Measurements from ENCODE around the gene SERPINA12.
"Not testable (repeated sequence)": the region's sequence is repeated elsewhere in the genome, so short reads cannot be mapped to it uniquely, and the experiment has no call there.

The SERPINA12 gene

GRCh38 chr14:94489336-94489735 lies 19.9 kb downstream of the SERPINA12 start:
- no peak overlapping the region for H3K27ac Mint-ChIP-seq
- H3K36me3 Mint-ChIP-seq (ENCODE audit: low read depth): no peaks in the 10 kb centered on the region
- no peaks in the 10 kb centered on the region for H3K9me3 Mint-ChIP-seq
- H3K4me3 Mint-ChIP-seq: no peak overlapping the region
- peaks cover 30% of the 10 kb centered on the region for H3K27me3 Mint-ChIP-seq
- DNase-seq: no peak
- peaks cover 5% of the 10 kb centered on the region for H3K4me1 Mint-ChIP-seq (ENCODE audit: low read depth)

DNA sequence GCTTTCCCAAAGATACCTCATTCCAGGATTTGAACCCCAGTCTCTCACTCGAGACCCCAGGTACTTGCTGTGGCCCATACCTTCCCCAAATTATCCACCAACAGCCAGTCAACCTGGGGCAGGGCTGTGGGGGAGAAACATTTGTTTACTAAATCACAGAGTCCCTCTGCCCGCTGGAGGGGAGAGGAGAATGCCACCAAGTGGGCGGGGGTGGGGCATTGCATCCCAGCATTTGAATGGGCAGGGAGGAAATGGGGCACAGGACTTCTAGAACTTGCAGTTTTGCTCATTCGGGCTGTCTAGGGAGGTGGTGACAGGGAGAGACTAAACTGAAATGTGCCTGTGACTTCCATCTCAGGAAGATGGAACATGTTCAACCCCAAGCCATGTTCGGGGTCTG lies 22.4 kb downstream of the SERPINA12 start:
- Mint-ChIP-seq H3K4me3 (no peak overlapping the region), H3K27me3 (peaks cover 30% of the 10 kb centered on the region), H3K27ac (no peak overlapping the region), H3K4me1 (ENCODE audit: low read depth) (peaks cover 5% of the 10 kb centered on the region), H3K9me3 (no peaks in the 10 kb centered on the region), H3K36me3 (ENCODE audit: low read depth) (no peaks in the 10 kb centered on the region)
- no peak for DNase-seq

DNA sequence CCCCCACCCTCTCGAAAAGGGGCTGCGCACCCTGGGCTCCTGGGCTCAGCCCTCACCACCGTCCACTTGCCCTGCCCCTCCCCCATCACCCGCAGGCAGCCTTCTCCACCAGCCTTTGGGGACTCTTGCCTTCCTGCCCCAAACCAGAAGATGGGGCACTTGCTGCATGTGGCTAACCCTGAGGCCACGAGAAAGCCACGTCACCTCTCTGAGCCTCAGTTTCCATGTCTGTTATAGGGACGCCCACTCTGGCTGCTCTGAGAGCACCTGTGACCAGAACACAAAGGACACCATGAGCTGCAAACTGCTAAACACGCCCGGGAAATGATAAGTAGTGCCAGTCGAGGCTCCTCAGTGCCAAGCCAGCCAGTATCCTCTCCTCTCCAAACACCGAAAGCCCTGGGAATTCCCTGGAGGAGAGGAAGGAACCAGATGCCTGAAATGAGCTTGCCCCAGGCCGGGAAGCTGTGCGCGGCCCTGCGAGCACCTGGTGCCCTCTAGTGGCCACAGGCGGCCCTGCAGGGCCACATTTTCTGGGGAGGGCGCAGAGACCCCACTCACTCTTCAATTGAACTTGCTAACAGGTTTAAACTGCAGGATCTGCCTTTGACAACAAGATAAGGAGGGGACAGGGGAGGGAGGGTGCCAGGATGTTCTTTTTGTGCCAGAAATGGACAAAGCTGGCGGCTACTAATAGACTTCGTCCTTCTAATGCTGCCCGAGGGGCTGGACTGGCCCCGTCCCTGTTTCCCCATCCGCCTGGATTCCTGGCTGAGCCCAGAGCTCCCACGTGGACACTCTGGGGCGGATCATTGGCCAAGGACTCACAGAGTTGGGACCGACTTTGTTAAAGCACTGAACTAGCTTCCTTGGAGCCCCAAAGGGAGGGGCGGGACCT lies 23.1 kb downstream of the SERPINA12 start:
- peak; percentile 71 for DNase-seq
- H3K4me1 Mint-ChIP-seq (ENCODE audit: low read depth): peaks cover 5% of the 10 kb centered on the region
- no peak overlapping the region for H3K4me3 Mint-ChIP-seq
- no peaks in the 10 kb centered on the region for H3K9me3 Mint-ChIP-seq
- no peak overlapping the region for H3K27ac Mint-ChIP-seq
- peaks cover 30% of the 10 kb centered on the region for H3K27me3 Mint-ChIP-seq
- no peaks in the 10 kb centered on the region for H3K36me3 Mint-ChIP-seq (ENCODE audit: low read depth)

DNA sequence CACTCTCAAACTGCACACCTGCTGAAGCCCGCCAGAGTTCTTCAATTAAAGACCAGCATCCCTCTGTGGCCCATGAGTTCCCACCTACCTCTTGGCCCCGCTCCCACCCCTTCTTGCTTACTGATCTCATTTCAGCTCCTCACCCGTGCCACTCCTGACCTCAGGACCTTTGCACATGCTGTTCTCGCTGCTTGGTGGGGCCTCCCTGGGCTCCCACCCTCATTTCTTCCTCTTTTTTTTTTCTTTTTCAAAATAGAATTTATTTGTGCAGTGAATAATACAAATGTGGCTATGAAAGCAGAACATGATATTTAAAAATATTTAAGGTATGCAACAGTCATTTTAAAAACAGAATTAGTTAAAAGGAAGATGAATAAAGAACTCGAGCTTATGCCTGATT lies 24.8 kb downstream of the SERPINA12 start:
- H3K36me3 Mint-ChIP-seq (ENCODE audit: low read depth): no peaks in the 10 kb centered on the region
- no peaks in the 10 kb centered on the region for H3K9me3 Mint-ChIP-seq
- no peak overlapping the region for H3K4me3 Mint-ChIP-seq
- no peak overlapping the region for H3K27ac Mint-ChIP-seq
- peaks cover 30% of the 10 kb centered on the region for H3K27me3 Mint-ChIP-seq
- peaks cover 5% of the 10 kb centered on the region for H3K4me1 Mint-ChIP-seq (ENCODE audit: low read depth)
- no peak for DNase-seq

- no peak overlapping the region for H3K4me3 Mint-ChIP-seq
- H3K36me3 Mint-ChIP-seq (ENCODE audit: low read depth): no peaks in the 10 kb centered on the region
- H3K27ac Mint-ChIP-seq: no peak overlapping the region
- peaks cover 5% of the 10 kb centered on the region for H3K4me1 Mint-ChIP-seq (ENCODE audit: low read depth)
- no peak for DNase-seq
- peaks cover 4% of the 10 kb centered on the region for H3K9me3 Mint-ChIP-seq
- peaks cover 30% of the 10 kb centered on the region for H3K27me3 Mint-ChIP-seq
Observed at GRCh38 chr14:94483729-94484275, 25.5 kb downstream of the SERPINA12 start.

DNA sequence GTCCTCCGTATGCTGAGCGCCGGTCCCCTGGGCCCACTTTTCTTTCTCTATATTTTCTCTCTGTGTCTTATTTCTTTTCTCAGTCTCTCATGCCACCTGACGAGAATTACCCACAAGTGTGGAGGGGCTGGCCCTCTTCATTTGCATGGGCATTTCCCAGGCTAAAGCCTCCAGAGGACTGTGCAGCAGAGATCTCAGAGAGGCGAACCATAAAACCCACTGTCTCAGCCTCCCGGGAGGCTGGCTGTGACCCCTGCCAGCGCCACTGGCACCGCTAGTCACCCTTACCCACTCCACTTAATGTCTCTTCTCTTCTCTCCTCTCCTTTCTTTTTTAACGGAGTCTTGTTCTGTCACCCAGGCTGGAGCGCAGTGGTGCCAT lies 26.2 kb downstream of the SERPINA12 start:
- no peak overlapping the region for H3K4me3 Mint-ChIP-seq
- H3K36me3 Mint-ChIP-seq (ENCODE audit: low read depth): no peaks in the 10 kb centered on the region
- peaks cover 5% of the 10 kb centered on the region for H3K4me1 Mint-ChIP-seq (ENCODE audit: low read depth)
- DNase-seq: no peak
- H3K27ac Mint-ChIP-seq: no peak overlapping the region
- H3K9me3 Mint-ChIP-seq: peaks cover 7% of the 10 kb centered on the region
- peaks cover 27% of the 10 kb centered on the region for H3K27me3 Mint-ChIP-seq

- not testable (repeated sequence) for DNase-seq; H3K36me3 Mint-ChIP-seq (ENCODE audit: low read depth); H3K4me1 Mint-ChIP-seq (ENCODE audit: low read depth); H3K27ac Mint-ChIP-seq; H3K4me3 Mint-ChIP-seq
- peaks cover 10% of the 10 kb centered on the region for H3K9me3 Mint-ChIP-seq
- peaks cover 22% of the 10 kb centered on the region for H3K27me3 Mint-ChIP-seq
Observed at GRCh38 chr14:94482132-94483070, 26.9 kb downstream of the SERPINA12 start.

GRCh38 chr14:94481468-94482131 lies 27.7 kb downstream of the SERPINA12 start:
- H3K36me3 Mint-ChIP-seq (ENCODE audit: low read depth): no peaks in the 10 kb centered on the region
- peaks cover 5% of the 10 kb centered on the region for H3K4me1 Mint-ChIP-seq (ENCODE audit: low read depth)
- H3K4me3 Mint-ChIP-seq: no peak overlapping the region
- no peak for DNase-seq
- peaks cover 10% of the 10 kb centered on the region for H3K9me3 Mint-ChIP-seq
- no peak overlapping the region for H3K27ac Mint-ChIP-seq
- H3K27me3 Mint-ChIP-seq: peaks cover 14% of the 10 kb centered on the region

DNA sequence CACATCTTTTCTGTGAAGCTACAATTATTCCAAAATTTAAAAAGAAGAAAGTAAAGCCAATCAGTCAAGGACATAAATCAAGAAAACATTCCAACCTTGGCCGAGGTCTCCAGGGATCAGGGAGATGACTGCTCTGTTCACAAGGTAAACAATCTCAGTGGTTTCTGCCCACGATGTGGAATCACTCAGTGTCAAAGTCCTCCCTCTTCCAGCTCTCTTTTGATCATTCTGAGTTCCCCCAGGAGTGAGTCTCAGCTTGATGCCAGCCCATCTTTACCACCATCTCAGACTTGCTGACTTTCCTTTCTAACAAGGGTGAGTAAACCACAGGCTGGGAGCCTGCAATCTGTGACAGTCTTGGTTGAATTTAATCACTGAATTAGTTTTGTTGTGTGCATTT lies 28.5 kb downstream of the SERPINA12 start:
- H3K27ac Mint-ChIP-seq: no peak overlapping the region
- DNase-seq: no peak
- no peaks in the 10 kb centered on the region for H3K36me3 Mint-ChIP-seq (ENCODE audit: low read depth)
- H3K4me1 Mint-ChIP-seq (ENCODE audit: low read depth): no peaks in the 10 kb centered on the region
- no peak overlapping the region for H3K4me3 Mint-ChIP-seq
- peaks cover 6% of the 10 kb centered on the region for H3K27me3 Mint-ChIP-seq
- H3K9me3 Mint-ChIP-seq: peaks cover 10% of the 10 kb centered on the region

DNA sequence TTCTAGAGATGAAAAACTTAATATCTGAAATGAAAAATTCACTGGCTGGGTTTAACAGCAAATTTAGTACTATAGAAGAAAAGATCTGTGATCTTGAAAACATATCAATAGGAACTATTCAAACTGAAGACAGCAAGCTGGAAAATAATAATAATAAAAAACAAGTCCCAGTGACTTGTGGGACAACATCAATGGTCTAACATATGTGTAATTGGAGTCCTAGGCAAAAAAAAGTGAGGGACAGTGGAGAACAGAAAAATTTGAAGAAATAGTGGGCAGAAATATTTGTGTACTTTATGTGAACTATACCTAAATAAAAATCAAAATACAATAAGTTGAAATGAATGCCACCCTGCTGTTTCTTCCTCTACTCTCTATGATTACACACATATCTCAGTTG lies 30.8 kb downstream of the SERPINA12 start:
- H3K27me3 Mint-ChIP-seq: no peaks in the 10 kb centered on the region
- no peak overlapping the region for H3K4me3 Mint-ChIP-seq
- no peak for DNase-seq
- no peaks in the 10 kb centered on the region for H3K4me1 Mint-ChIP-seq (ENCODE audit: low read depth)
- H3K36me3 Mint-ChIP-seq (ENCODE audit: low read depth): no peaks in the 10 kb centered on the region
- peaks cover 10% of the 10 kb centered on the region for H3K9me3 Mint-ChIP-seq
- no peak overlapping the region for H3K27ac Mint-ChIP-seq

DNA sequence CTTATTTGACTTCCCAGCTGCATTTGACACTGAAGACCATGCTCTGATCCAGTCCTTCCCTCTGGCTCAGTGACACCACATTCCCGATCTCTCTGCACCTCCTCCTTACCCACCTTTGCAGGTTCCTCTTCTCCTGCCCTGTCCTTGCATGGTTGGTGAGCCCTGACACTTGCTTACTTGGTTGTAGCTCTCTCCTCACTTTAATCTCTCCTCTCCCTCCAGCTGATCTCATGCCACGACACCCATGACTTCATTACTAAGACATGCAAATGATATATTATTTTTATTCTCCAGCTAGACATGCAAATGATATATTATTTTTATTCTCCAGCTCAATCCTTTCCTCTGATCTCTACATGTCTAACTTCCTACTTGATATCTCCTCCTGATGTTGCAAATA lies 33.2 kb downstream of the SERPINA12 start, which contains the start of gene SERPINA9:
SERPINA9 (minus strand) TSS at position 175 of the 400 bp plus-strand sequence. CDS start 6,357 bp downstream, outside the sequence.
- Mint-ChIP-seq H3K4me1 (ENCODE audit: low read depth) (no peaks in the 10 kb centered on the region), H3K27me3 (peaks cover 6% of the 10 kb centered on the region), H3K9me3 (peaks cover 10% of the 10 kb centered on the region), H3K36me3 (ENCODE audit: low read depth) (no peaks in the 10 kb centered on the region), H3K27ac (no peak within 1 kb of the TSS), H3K4me3 (no peak within 1 kb of the TSS)
- DNase-seq: no peak

DNA sequence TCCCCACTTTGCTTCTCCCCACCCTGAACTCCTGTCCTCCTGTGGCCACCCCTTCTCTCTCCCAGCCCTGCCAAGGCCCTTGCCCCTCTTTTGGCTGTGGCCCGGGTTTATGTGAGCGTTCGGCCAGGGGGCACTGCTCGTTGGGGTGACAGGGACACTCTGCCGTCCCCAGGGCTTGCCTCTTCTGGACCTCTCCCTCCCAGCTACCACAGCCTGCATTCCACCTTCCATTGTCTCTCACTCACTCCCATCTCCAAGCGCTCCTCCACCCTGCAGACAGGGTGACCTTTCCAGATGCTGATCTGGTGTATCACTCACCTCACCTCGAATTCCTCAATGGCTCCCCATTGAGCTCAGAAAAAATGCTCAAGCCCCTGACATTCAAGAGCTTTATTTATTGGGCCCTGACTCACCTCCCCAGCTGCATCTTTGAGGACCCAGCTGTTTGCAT lies 34.7 kb downstream of the SERPINA12 start:
- Mint-ChIP-seq H3K4me1 (ENCODE audit: low read depth) (no peaks in the 10 kb centered on the region), H3K4me3 (no peak overlapping the region), H3K9me3 (peaks cover 10% of the 10 kb centered on the region), H3K36me3 (ENCODE audit: low read depth) (no peaks in the 10 kb centered on the region), H3K27ac (no peak overlapping the region), H3K27me3 (peaks cover 6% of the 10 kb centered on the region)
- no peak for DNase-seq

GRCh38 chr14:94473666-94474410 lies 35.4 kb downstream of the SERPINA12 start:
- H3K4me3 Mint-ChIP-seq: no peak overlapping the region
- H3K4me1 Mint-ChIP-seq (ENCODE audit: low read depth): no peaks in the 10 kb centered on the region
- H3K27me3 Mint-ChIP-seq: peaks cover 6% of the 10 kb centered on the region
- H3K9me3 Mint-ChIP-seq: peaks cover 7% of the 10 kb centered on the region
- no peak overlapping the region for H3K27ac Mint-ChIP-seq
- DNase-seq: no peak
- no peaks in the 10 kb centered on the region for H3K36me3 Mint-ChIP-seq (ENCODE audit: low read depth)
